Smooth muscle cell (in vitro differentiated cells): ENCODE results near the gene MPRIP. TPM values are rescaled to one million over a fixed set of nuclear protein-coding genes. Genes with fewer than 3 reads are reported as not detected.

ENCODE experiments used
- DNase-seq: peaks from one replicate; lab custom pipeline; 2025; ENCODE audit not compliant: unreplicated experiment; lab: John Stamatoyannopoulos, UW
- H2AFZ ChIP-seq: fragments of 200-600 bp; sonication (generic); 2 replicates; pipeline ENCODE4 v1.6.0; 2016; ENCODE audit warnings: antibody characterized with exemption, low read depth, mild to moderate bottlenecking
- H3F3A ChIP-seq: fragments of 200-600 bp; sonication (generic); 2 replicates; pipeline ENCODE4 v1.6.0; 2017; ENCODE audit warnings: antibody characterized with exemption, low read depth
- H3K27ac ChIP-seq: fragments of 200-600 bp; sonication (generic); 2 replicates; pipeline ENCODE4 v1.5.1; 2016; ENCODE audit warnings: low read depth, mild to moderate bottlenecking
- H3K27me3 ChIP-seq: fragments of 200-600 bp; sonication (generic); 2 replicates; pipeline ENCODE4 v1.6.1; 2016; ENCODE audit warnings: low read depth, mild to moderate bottlenecking
- H3K36me3 ChIP-seq: fragments of 200-600 bp; sonication (generic); 2 replicates; pipeline ENCODE4 v1.5.1; 2016; ENCODE audit warnings: low read depth
- H3K4me1 ChIP-seq: fragments of 200-600 bp; sonication (generic); 2 replicates; pipeline ENCODE4 v1.5.1; 2016; ENCODE audit warnings: low read depth
- H3K4me2 ChIP-seq: fragments of 200-600 bp; sonication (generic); 2 replicates; pipeline ENCODE4 v1.6.0; 2016; ENCODE audit warnings: mild to moderate bottlenecking
- H3K4me3 ChIP-seq: fragments of 200-600 bp; sonication (generic); 2 replicates; pipeline ENCODE4 v1.5.1; 2016; ENCODE audit warnings: mild to moderate bottlenecking
- H3K79me2 ChIP-seq: fragments of 200-600 bp; sonication (generic); 2 replicates; pipeline ENCODE4 v1.6.0; 2016; ENCODE audit warnings: low read depth, mild to moderate bottlenecking
- H3K9ac ChIP-seq: fragments of 200-600 bp; sonication (generic); 2 replicates; pipeline ENCODE4 v1.6.0; 2016; ENCODE audit warnings: low read depth
- H3K9me3 ChIP-seq: fragments of 200-600 bp; sonication (generic); replicated peaks from 2 replicates; pipeline ENCODE4 v1.5.1; 2016; ENCODE audit warnings: low read depth
- H4K20me1 ChIP-seq: fragments of 200-600 bp; sonication (generic); 2 replicates; pipeline ENCODE4 v1.6.0; 2016; ENCODE audit warnings: low read depth
- CTCF ChIP-seq: fragments of 200-600 bp; sonication (generic); IDR thresholded peaks from 2 replicates; pipeline ENCODE4 v1.5.1; 2017; ENCODE audit warnings: borderline replicate concordance, mild to moderate bottlenecking, antibody characterized with exemption; ENCODE audit not compliant: insufficient read depth, poor library complexity, severe bottlenecking
- WGBS: methylation state at CpG from one replicate; pipeline ENCODE4 v1.1.7; 2016; ENCODE audit warnings: low lambda C conversion rate; 5-methylcytosine and 5-hydroxymethylcytosine counted together
- polyA plus RNA-seq: library from polyadenylated mRNA; unstranded; fragments of >200 nt; fragmentation: Nextera tagmentation; extraction: Ambion mirVana; gene quantifications from 2 replicates; pipeline ENCODE4 v1.2.1, GENCODE V29; 2016
- total RNA-seq: library from RNA; depleted of rRNA; stranded (reverse); fragments of >200 nt; gene quantifications from 2 replicates; pipeline ENCODE4 v1.2.3, GENCODE V29; 2014

Gene MPRIP
- total and polyA plus RNA-seq, 2 experiments from 2014 or later = 58.8 to 69.3 TPM

GRCh38 chr17:17226451-17227265 lies 184.4 kb downstream of the MPRIP start:
- H3K9me3 ChIP-seq = no peaks in the 10 kb centered on the region
- H3F3A ChIP-seq = no peaks in the 10 kb centered on the region
- no peak overlapping the region for H3K9ac ChIP-seq
- no peak for TF ChIP-seq CTCF
- no peaks in the 10 kb centered on the region for H3K79me2 ChIP-seq
- H3K4me1 ChIP-seq = no peaks in the 10 kb centered on the region
- H2AFZ ChIP-seq = no peak overlapping the region
- peaks cover 17% of the 10 kb centered on the region for H3K36me3 ChIP-seq
- peaks cover 2% of the 10 kb centered on the region for H4K20me1 ChIP-seq
- DNase-seq = no peak
- WGBS = 97% methylated on average over 16 of the region's 16 CpGs
- H3K27ac ChIP-seq = no peak overlapping the region
- no peak overlapping the region for H3K4me3 ChIP-seq
- H3K4me2 ChIP-seq = no peak overlapping the region
- H3K27me3 ChIP-seq = no peaks in the 10 kb centered on the region

- H3K27ac ChIP-seq = no peak overlapping the region
- no peak overlapping the region for H3K4me3 ChIP-seq
- no peak overlapping the region for H3K4me2 ChIP-seq
- H3K27me3 ChIP-seq = no peaks in the 10 kb centered on the region
- no peak for TF ChIP-seq CTCF
- no peaks in the 10 kb centered on the region for H3K9me3 ChIP-seq
- H3F3A ChIP-seq = no peaks in the 10 kb centered on the region
- H3K36me3 ChIP-seq = peaks cover 17% of the 10 kb centered on the region
- peaks cover 14% of the 10 kb centered on the region for H4K20me1 ChIP-seq
- H3K4me1 ChIP-seq = no peaks in the 10 kb centered on the region
- no peak overlapping the region for H2AFZ ChIP-seq
- no peak overlapping the region for H3K9ac ChIP-seq
- 97% methylated on average over 25 of the region's 25 CpGs for WGBS
- no peak for DNase-seq
- no peaks in the 10 kb centered on the region for H3K79me2 ChIP-seq
Observed at GRCh38 chr17:17227608-17228520, 185.6 kb downstream of the MPRIP start.

- H3K27ac ChIP-seq = no peak overlapping the region
- no peak for TF ChIP-seq CTCF
- no peak overlapping the region for H2AFZ ChIP-seq
- no peaks in the 10 kb centered on the region for H3K27me3 ChIP-seq
- no peaks in the 10 kb centered on the region for H3K9me3 ChIP-seq
- H3K4me1 ChIP-seq = no peaks in the 10 kb centered on the region
- no peak overlapping the region for H3K4me2 ChIP-seq
- WGBS = 99% methylated on average over 17 of the region's 17 CpGs
- no peak overlapping the region for H3K9ac ChIP-seq
- no peaks in the 10 kb centered on the region for H3F3A ChIP-seq
- H3K4me3 ChIP-seq = no peak overlapping the region
- H3K79me2 ChIP-seq = peaks cover 1% of the 10 kb centered on the region
- peaks cover 20% of the 10 kb centered on the region for H4K20me1 ChIP-seq
- peaks cover 17% of the 10 kb centered on the region for H3K36me3 ChIP-seq
- DNase-seq = no peak
Observed at GRCh38 chr17:17228521-17229279, 186.4 kb downstream of the MPRIP start.
